HL-60/S4 treated with retinoic acid at 250 ng/mL for 4 days and 3 days (cell line): ENCODE data around the gene TRO.

ENCODE experiments used
- in situ Hi-C: fragments of 300-500 bp; cut with MboI; formaldehyde crosslinking; loops from 2 replicates; pipeline ENCODE4 v1.7.0; 2022; ENCODE audit warnings: low sequenced_read_pairs

TRO gene

GRCh38 chrX:54964766-54965497, 44.3 kb downstream of the TRO start:
- in situ Hi-C loops: no loop called here

GRCh38 chrX:54977387-54977786, 56.8 kb downstream of the TRO start:
- in situ Hi-C loops: no loop called here

GRCh38 chrX:54978448-54978847, 57.8 kb downstream of the TRO start:
- in situ Hi-C loops: no loop called here

GRCh38 chrX:54979432-54979831, 58.8 kb downstream of the TRO start:
- in situ Hi-C loops: no loop called here

GRCh38 chrX:54980334-54980733, 59.7 kb downstream of the TRO start:
- in situ Hi-C loops: no loop called here
